Forelimb muscle (tissue), 1 donor: ENCODE results near the gene SLC26A6. TPM values are rescaled to one million over a fixed set of nuclear protein-coding genes. Genes with fewer than 3 reads are reported as not detected.

ENCODE experiments used
- DNase-seq: peaks from one replicate; pipeline ENCODE4 v3.0.0-alpha.2; 2013; ENCODE audit warnings: low read depth
- polyA plus RNA-seq: library from polyadenylated mRNA; unstranded; fragments of 120-200 nt; gene quantifications from one replicate; pipeline ENCODE4 v1.2.1, GENCODE V29; 2013; ENCODE audit not compliant: insufficient read length

Gene SLC26A6
- polyA plus RNA-seq, 1 donor = 8.9 TPM

GRCh38 chr3:48661501-48662144, 26.4 kb upstream of the SLC26A6 start:
- DNase-seq = no peak

DNA sequence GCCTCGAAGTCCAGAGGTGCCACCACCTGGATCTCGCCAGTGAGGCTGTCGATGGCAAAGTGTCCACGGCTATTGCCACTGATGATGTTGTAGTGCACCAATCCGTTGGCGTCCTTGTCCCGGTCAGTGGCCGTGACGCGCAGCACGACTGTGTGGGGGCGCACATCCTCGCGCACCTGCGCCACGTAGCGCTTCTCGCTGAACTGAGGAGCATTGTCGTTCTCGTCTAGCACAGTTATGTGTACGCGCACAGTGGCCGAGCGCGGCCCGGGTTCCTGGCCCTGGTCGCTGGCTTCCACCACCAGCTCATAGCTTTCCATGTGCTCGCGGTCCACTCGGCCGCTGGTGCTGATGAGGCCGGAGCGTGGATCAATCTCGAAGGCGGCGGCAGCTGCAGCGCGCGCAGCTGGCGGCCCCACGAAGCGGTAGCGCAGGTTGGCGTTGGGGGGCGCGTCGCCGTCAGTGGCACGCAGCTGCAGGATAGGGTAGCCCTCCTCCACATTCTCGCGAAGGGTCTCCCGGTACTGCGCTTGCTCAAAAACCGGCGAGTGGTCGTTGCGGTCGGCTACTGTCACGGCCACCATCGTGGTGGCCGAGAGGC, 25.6 kb upstream of the SLC26A6 start:
- DNase-seq = no peak

GRCh38 chr3:48656841-48657281, 21.6 kb upstream of the SLC26A6 start:
- no peak for DNase-seq

- DNase-seq = no peak
Measured at GRCh38 chr3:48656061-48656840, 21.0 kb upstream of the SLC26A6 start.

DNA sequence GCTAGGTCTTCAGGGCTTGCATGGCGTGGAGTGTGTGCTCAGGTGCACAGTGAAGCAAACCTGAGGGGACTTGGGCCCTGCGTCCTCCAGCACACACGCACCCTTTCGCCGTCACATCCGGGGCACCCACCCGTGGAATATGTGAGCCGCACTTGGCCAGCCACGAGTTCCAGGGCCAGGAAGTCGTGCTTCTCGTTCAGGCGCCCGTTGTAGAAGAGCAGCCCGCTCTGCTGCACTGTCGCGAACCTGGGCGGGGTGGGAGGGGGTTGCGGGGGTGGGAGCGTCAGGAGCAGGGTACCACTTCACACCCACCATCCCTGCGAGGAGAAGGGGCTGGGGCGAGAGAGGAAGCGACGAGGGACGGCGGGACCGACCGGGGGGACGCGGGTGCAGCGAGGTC, 20.3 kb upstream of the SLC26A6 start:
- no peak for DNase-seq

DNA sequence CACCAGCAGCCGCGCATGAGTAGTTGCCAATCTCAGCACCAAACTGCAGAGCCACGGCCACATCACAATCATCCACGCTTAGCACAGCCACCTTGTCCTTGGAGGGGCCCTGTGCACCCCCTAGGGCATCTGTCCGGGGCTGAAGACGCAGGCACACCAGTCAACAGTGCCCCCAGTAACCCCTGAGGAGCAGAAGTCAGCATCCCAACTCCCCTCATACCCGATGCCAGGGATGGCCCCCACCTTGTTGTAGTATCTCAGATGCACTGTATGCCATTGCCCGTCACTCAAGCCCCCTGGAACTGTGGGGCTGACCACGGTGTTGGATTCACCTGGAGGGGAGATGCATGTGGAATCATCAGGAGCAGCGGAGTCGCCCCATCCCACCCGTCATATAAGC, 19.8 kb upstream of the SLC26A6 start:
- DNase-seq = no peak

- DNase-seq = no peak
Measured at GRCh38 chr3:48652923-48653715, 17.9 kb upstream of the SLC26A6 start.

DNA sequence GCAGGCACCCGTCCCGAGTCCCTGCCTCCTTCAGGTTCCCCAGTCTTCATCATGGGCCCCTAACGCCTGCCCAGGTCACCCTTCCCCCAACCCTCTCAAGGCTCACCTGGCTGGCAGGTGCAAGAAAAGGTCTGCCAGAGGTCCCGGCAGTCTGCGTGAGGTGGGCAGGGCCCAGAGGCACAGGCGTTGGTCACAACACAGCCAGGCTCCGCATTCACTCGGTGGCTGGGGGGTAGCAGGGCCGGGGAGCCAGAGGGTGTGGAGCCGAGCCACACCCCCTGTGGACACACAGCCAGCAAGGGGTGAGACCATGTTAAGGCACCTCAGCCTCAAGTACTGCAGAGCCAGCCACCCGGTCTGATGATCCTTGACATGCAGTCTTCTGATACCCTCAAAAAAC, 16.5 kb upstream of the SLC26A6 start:
- no peak for DNase-seq

GRCh38 chr3:48650723-48651122, 15.5 kb upstream of the SLC26A6 start:
- no peak for DNase-seq

DNA sequence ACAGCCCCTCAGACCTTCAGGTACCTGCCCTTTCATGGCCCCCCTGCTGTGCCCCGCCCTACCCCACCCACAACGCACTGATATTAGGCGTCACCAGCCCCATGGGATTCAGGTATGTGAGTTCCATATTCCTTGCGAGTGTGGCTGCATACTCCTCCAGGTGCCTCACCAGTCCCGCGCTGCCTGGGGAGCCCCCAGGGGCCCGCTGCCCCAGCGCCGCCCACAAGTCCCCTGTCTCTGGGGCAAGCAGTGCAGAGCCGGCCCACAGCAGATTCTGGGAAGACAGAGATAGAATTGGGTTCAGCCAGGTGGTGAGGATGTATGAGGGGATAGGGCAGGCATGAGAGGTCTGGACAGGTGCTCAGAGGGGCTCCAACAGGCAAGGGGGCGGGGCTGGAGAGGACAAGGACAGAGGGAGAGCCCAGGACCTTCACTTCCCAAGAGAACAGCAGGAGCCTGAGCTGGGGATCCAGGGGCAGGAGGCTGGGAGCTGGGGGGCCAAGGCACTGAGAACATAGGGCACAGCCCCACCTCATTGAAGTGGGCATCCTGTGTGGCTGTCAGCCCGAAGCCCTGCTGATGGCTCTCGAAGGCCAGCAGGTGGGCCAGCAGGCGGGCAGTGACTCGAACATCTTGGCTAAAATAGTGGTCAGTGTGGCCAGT, 13.1 kb upstream of the SLC26A6 start:
- no peak for DNase-seq

DNA sequence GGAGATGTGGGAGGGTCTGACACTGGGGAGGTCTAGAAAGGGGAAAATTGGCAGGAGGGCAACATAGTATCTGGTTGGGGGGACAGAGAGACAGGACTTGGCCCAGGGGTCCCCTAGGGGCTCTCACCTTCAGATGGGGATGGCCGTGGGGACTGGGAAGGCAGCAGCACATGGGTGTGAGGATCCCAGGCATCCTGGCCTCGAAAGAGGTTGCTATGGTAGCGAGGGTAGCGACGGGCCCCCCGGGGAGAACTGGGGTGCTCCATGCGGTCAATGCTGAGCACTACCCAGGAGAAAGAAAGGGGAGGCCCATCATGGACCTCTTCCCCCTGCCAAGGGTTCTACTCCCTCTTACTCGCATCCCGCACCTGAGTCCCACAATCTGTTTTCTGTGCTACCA, 12.5 kb upstream of the SLC26A6 start:
- DNase-seq = no peak

DNA sequence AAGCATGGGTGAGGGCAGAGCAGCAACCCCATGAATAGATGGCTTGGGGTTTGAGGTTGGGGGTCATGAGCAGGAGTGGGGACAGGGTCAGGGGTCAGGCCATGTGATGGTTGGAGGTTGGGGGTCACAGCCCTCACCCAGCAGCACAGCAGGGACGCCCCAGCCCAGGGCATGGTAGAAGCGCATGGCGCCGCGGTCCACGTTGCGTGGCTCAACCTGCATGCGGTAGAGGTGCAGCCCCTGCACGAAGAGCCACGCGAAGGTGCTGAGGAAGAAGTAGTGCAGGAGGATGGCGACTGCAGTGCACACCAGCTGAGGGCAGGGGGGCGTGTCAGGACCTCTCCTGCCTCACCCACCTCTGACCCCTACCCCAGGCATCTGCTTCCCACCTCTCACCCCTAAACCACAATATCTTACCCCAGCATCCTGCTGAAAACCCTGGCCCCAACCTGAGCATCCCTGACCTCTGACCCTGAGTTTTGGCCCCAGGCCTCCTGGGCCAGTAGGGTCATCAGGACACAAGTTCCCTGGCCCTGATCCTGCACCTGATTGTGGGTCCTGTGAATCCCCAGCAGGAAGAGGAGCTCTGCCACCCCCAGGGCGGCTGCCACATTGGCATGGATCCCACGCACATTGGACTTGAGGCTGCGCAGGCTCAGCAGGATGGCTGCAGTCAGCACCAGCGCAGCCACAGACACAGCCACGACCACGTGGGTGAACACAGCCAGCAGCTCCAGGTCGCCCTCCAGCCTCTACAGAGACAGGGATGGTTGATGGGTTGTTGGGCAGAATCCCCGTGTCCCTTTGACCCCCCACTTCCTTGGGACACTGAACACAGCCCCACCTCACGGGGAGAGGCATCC, 9.9 kb upstream of the SLC26A6 start:
- no peak for DNase-seq

GRCh38 chr3:48642605-48643004, 7.3 kb upstream of the SLC26A6 start:
- DNase-seq = no peak

DNA sequence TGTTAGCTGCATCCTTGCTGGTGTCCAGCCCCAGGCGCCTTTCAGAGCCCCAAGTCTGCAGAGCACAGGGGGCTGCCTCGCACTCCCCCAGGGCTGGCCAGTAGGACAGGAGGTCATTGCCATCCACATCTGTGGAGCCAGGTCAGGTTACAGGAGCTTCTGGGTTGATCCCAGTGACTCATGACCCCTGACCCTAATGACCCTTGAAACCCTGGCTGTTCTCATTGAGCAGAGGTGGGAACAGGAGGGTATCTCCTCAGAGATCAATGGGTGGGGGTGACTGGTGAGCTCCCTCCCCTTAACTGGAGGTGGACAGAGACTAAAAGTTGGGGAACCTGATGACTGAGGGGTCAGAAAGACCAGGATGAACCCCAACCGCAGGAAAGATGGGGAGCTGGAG, 6.1 kb upstream of the SLC26A6 start:
- DNase-seq = no peak

GRCh38 chr3:48639944-48640606, 4.8 kb upstream of the SLC26A6 start:
- DNase-seq = no peak

DNA sequence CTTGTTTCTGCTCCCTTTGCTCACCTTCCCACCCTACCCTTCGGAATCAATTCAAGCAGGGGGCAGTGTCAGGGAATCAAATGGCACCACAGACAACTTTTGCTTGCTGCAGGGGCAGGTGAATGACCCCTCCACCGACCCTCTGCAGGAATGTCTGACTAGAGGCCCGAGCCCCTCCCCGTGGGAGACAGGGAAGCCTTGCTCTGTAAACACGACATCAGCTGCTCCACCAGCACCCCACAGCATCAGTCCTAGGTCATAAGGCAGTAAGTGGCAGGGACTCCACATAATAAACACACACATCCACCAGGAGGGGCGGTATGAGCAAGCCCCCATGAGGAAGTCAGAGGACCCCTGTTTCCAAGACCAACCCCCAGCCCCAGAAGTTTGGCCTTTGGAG, 2.0 kb upstream of the SLC26A6 start:
- no peak for DNase-seq

DNA sequence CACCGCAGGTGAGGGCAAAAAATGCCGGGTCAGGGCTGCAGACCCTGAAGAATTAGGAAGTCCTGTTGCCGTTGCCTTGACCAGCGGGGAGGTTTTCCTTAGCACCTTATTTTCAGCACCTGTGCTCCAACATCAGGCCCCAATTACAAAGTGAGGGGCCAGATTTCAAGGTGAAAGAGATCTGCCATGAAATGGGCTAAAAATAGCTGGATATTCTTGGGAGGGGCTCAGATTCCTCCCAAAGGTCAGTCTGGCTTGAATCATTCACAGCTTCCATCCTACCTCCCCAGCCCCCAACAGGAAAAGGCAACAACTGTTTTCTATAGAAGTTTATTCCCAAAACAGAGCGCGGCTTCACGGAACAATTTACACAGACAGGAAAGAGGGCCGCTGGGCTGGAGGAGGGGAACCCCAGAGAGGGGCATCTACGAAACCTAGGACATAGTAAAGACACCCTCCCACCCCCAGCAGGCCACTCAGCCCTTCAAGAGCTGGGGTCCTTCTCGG, 941 bp upstream of the SLC26A6 start:
- DNase-seq = no peak

DNA sequence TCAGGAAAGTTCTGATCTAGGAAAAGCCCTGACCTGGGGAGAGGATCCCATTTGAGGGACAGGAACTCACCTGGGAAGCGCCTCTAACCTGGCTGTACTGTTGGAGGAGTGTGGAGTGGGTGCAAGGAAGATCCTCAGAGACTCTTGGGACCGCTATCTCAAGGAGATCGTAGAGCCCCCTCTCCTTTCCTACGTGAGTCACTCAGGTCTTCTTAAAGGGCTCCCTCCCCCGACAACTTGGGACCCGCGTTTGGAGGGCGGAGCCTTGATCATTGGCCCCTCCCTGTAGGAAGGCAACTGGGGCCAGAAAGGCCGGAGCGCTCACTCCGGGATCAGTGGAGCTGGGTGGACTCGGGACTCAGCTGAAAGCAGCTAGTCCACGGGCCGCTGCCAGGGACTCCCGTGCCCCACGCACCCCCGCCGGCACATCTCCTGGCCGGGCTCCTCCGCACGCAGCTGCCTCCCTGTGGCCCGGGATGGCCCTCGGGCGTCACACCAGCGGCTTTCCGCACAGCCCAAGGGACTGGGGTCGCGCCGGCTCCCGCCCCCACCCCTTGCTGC, 520 bp downstream of the SLC26A6 start:
- DNase-seq = no peak

DNA sequence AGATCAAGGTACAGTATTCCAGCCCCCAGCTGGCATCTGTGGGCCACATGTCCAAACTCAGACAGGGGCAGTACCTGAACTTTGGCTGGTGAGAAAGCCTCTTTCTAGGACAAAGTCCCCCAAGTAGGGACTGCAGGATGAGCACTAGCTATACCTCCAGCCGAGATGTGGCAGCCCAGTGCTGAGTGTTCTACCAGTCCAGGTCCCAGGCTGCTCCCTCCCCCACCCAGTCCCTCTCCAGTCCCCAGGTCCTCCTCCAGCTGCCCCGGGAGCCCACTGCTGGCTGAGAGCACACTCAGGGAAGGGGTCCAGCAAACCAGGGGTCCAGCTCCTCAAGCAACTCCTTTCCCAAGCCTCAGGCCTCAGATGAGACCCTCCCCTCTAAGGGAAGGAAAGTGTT, 1.5 kb downstream of the SLC26A6 start:
- DNase-seq = no peak

DNA sequence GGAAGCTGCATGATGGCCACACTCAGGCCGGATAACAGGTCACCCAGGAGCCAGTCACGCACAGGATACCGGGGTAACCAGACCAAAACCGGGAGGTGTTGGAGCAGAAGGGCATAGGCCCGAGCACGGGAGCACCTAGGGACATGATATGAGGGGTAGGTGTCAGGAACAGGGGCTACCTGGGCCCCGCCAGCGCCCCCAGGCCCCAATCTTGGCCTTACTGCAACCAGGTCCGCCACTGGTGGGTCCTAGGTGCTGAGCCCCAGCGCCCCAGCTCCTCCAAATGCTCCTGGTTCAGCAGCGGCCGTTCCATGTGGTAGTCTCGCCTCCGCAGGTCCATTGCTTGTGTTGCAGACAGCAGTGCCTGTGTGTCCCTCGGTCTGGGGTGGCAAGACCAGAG, 2.0 kb downstream of the SLC26A6 start:
- DNase-seq = no peak
